Brain pericyte (primary cell): ENCODE measurements around the gene HS3ST5.
"Not testable (repeated sequence)": the region's sequence is repeated elsewhere in the genome, so short reads cannot be mapped to it uniquely, and the experiment has no call there.

Source experiments
- DNase-seq: peaks from one replicate; pipeline ENCODE4 v3.0.0-alpha.2; 2012; ENCODE audit warnings: low read depth, low spot score

Gene HS3ST5

DNA sequence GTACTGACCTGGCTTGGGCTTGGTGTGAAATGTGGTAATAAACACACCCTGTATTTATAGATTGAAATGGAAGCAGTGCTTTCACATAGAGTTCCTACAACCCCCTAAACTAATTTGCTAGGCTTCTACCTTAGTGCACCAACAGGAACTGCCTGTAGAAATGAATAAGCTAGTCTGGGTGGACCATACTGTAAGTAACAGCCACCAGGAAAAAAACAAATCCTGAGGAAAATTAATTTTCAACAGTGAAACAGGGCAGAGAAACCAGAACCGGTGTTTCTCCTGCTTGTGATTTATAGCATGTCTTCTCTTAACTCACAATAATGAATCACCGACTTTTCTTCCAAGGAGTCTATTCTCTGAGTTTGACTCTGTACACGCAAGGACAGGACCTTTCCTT lies 187.1 kb downstream of the HS3ST5 start:
- no peak for DNase-seq

GRCh38 chr6:114154812-114155211 lies 188.0 kb downstream of the HS3ST5 start:
- DNase-seq = no peak

GRCh38 chr6:114153448-114153847 lies 189.4 kb downstream of the HS3ST5 start:
- no peak for DNase-seq

DNA sequence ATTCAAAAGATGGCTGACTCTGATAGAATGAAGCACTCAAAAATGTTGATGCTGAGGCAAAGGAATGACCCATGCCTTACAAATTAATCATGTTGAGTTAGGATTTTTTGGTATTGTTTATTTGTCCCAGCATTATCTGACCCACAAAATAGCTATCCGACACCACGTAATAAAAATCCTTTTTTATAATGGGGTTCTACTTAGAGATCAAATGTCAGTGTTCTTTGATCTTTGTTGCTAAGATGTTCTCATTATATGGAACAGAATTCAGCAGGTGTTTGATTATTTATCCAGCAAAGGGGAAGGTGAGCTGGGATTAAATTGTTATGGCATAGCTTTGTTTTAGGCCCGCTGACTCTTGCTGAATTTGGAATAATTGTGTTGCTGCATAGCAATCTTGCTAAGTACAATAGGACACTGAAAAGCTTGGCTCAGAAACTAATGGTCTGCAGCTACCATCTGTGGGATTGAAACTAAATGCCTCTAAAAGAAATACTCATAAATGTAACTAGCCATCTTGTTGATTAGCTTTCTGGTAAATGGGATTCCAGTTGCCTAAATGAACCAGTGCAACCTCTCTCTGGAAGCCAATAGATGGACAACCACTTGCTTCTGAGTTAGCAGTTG lies 191.6 kb downstream of the HS3ST5 start:
- DNase-seq = no peak

GRCh38 chr6:114149182-114149581 lies 193.6 kb downstream of the HS3ST5 start:
- DNase-seq = not testable (repeated sequence)

DNA sequence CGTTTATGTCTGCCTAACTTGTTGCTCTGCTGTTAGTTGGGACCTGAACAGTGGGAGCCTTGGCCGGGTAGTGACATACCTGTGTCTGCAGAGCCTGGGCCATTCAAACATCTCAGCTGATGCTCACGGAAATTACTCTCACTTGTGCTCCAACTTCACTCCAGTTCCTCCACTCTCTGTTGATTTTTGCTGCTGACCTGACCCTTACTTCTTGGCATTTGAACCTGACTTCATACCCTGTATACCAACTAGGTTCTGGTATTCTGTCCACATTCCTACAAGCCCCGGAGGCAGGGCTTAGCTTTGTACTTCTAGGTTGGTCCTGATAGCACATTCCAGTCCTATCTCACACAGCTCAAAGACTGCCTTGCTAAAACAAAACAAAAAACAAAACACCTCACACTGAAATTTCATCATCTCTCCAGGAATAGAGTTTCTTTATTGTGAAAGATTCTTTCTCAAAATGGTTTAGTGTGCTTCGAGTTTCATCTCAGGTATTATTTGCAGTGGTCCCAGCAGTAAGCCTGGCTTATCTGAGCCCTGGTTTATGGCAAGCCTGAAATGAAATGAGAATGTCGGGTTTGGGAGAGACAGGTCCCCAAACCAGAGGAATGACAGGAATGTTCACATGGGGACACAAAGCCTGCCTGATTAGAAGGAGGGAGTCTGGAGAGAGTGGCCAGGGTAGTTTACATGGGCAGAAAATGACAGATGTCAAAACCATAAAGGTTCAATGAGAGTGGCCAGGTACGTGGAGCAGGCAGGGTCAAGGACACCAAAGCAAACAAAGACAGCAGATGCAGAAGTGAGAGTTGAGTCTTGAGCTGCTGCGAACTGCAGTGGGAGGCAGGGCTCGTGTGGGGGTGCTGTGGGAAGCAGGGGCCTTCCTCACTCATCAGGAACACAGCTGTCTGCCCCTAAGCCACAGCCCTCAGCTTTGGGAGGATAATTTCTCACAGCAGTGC lies 197.7 kb downstream of the HS3ST5 start:
- no peak for DNase-seq

- DNase-seq = no peak
Measured at GRCh38 chr6:114142258-114142657, 200.6 kb downstream of the HS3ST5 start.

DNA sequence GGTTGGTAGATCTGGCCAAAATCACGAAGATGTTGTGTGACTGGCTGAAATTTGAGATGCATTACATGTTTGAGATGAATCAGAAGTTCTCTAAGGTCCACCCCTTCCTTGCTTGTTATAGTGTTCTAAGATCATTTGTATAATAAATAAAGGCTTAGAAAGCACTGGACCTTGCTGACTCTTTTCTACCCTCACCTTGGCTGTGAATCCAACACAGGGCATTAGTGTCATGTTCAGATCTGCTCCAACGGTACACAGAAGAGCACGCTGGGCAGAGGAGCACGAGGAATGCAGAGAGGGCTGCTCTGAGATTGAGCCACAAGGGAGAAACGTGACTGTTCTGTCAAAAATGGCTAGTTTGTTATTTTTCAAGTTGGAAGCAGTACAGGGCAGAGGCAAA lies 202.4 kb downstream of the HS3ST5 start:
- DNase-seq = no peak

DNA sequence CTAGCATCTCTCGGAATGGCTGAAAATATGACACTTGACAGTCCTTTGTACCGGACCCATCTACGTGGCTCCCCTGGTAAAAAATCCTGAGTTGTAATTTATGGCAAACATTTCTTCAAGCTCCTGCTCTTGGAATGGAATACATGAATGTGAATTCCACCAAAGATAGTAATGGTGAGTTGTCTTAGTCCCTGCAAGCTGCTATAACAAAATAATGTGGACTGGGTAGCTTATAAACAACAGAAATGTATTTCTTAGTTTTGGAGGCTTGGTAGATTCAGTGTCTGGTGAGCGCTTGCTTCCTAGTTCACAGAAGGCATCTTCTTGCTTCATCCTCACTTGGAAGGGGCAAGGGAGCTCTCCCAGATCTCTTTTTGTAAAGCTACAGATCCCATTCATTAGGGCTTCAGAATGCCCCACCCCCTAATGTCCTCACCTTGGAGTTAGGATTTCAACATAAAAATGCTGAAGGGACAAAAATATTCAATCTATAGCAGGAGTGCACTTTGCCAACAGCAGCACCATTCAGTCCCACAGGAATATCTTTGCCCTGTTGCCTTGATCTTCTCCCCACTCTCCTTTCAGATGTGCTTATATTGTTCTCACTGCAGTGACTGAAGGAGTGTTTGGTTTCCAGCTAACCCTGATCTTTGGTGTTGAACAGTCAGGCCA lies 204.1 kb downstream of the HS3ST5 start:
- DNase-seq = no peak

- DNase-seq = no peak
Measured at GRCh38 chr6:114135363-114135971, 207.4 kb downstream of the HS3ST5 start.

DNA sequence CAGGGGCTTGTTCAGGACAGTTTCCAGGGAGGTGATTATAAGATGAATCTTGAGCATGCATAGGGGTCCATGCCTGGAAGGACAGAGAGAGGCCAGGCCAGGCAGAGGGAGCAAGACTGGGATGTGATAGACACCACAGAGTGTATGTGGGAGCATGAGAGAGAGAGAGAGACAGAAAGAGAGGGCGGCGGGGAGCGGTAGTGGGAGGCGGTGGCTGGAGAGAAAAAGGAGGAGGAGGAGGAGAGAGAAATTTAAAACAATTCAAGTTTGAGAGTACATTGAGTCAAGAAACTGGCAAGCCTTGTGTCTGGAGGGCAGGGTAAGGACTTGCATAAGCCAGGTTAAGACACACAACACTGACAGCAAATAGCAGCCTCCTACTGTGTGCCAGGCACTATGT lies 209.0 kb downstream of the HS3ST5 start:
- no peak for DNase-seq

DNA sequence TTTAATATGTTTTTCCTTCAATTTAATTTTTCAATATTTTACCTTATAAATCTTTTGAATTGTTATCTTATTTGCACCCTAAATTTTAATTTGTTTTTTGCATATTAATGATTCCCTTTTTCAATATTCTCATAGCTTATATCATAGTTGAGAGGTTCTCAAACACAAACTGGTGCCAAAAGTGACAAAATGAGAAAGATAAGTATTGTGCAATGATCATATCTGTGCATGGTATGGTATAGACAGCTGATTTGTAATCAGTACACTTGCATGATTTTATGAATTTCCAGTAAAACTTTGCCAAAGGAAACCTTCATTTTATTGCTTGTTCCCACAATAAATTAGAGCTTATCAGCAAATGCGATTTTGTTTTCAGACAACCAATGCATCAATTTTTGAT lies 210.9 kb downstream of the HS3ST5 start:
- DNase-seq = no peak

DNA sequence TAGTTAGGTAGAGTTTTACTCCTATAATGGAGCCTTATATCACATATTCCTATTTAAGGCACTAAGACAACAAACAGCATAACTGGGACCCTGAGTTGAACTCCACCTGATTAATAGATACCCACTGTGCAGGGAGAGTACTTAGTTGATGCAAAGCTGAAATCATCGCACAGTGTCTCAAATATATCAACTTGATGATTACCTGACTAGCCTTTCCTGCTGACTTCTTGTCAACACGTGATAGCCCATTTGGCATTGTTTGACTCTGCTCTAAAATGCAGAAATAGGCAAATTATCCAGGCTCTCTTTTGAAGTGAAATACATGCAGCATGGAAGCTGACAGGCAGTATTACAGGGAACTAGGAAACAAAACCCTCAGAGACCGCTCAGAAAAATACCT lies 217.2 kb downstream of the HS3ST5 start:
- DNase-seq = no peak

DNA sequence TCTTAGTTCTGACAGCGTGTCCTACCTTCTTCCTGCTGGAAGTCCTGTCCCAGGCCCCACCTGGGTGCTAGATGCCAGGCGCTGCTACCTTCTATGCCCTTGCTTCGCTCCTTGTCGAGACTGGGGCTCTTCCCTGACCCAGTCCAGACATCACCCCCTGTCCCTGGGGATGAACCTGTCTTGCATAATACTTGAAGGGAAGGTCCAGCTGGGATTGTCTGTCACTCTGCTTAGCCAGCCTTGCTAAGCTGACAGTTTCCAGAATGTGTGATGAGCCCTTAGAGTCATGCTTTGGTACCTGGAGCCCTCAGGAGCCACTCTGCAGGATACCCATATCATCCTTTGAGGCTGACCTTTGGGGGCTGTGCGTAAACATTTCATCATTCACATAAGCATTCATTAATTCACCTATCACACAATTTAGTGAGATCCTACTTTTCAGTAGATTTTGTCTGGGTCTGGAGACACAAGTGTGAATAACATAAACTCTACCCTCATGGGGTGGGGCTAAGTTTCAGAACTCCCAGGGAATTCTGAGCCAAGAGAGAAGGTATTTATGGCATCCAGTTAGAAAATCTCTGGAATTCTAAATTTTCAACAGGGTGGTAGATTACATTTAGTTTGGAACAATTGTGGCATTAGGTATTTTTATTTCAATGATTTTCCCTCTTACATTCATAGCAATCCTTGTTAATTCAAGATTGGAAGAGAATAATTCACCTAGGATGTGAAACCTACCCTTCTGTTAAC lies 220.7 kb downstream of the HS3ST5 start:
- DNase-seq = no peak

- DNase-seq = no peak
Measured at GRCh38 chr6:114119056-114119455, 223.8 kb downstream of the HS3ST5 start.

- no peak for DNase-seq
Measured at GRCh38 chr6:114115652-114116051, 227.2 kb downstream of the HS3ST5 start.

GRCh38 chr6:114108119-114109002 lies 234.5 kb downstream of the HS3ST5 start:
- DNase-seq = no peak

- no peak for DNase-seq
Measured at GRCh38 chr6:114106020-114106419, 236.8 kb downstream of the HS3ST5 start.

DNA sequence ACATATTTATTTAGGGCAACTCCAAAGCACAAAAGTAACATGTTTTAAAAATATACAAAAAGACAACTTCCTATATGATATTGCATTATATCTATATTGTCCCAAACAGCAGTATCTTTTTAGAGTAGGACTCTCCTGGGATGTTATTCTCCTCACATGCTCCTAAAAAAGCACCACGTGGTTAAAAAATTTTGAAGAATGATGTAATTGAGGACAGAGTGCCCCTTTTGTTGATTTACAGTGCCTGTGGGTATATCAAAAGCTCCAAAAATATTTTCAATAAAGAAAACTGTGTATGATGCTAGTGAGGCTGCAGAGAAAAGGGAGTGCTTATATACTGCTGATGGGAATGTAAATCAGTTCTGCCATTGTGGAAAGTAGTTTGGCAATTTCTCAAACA lies 241.6 kb downstream of the HS3ST5 start:
- DNase-seq = no peak
